BE2C (cell line): ENCODE measurements around the gene NAE1.

Source experiments
- DNase-seq: peaks from one replicate; pipeline ENCODE4 v3.0.0-alpha.2; 2020
- H3K27me3 ChIP-seq: fragments of 250-450 bp; sonication (Bioruptor Pico); 2 replicates; pipeline ENCODE4 v1.5.1; 2020; ENCODE audit warnings: mild to moderate bottlenecking
- H3K36me3 ChIP-seq: fragments of 250-450 bp; sonication (Bioruptor Pico); 2 replicates; pipeline ENCODE4 v1.5.1; 2020; ENCODE audit warnings: mild to moderate bottlenecking
- H3K4me1 ChIP-seq: fragments of 250-450 bp; sonication (Bioruptor Pico); 2 replicates; pipeline ENCODE4 v1.5.1; 2020
- H3K4me3 ChIP-seq: 2 replicates; pipeline ENCODE4 v1.5.1; 2011; ENCODE audit warnings: low read depth, low read length
- H3K9me3 ChIP-seq: fragments of 250-450 bp; sonication (Bioruptor Pico); 2 replicates; pipeline ENCODE4 v1.5.1; 2020
- CTCF ChIP-seq: IDR thresholded peaks from 2 replicates; pipeline ENCODE4 v1.5.1; 2012; ENCODE audit warnings: mild to moderate bottlenecking, low read depth, low read length

The NAE1 gene

GRCh38 chr16:66790130-66790733 is 40.5 kb downstream of the NAE1 start:
- no peaks in the 10 kb centered on the region for H3K4me1 ChIP-seq
- H3K36me3 ChIP-seq, result no peaks in the 10 kb centered on the region
- no peak for TF ChIP-seq CTCF
- no peak overlapping the region for H3K4me3 ChIP-seq
- H3K9me3 ChIP-seq, result no peaks in the 10 kb centered on the region
- no peaks in the 10 kb centered on the region for H3K27me3 ChIP-seq
- DNase-seq, result no peak

GRCh38 chr16:66787427-66787826 is 43.3 kb downstream of the NAE1 start:
- H3K4me3 ChIP-seq, result no peak overlapping the region

GRCh38 chr16:66786551-66786950 is 44.2 kb downstream of the NAE1 start:
- no peak for TF ChIP-seq CTCF
- Histone ChIP-seq H3K4me1 (no peaks in the 10 kb centered on the region), H3K27me3 (no peaks in the 10 kb centered on the region), H3K9me3 (no peaks in the 10 kb centered on the region), H3K36me3 (no peaks in the 10 kb centered on the region), H3K4me3 (no peak overlapping the region)
- DNase-seq, result no peak

More at GRCh38 chr16:66787427-66787826, 43.3 kb downstream of the NAE1 start:
- H3K9me3 ChIP-seq, result no peaks in the 10 kb centered on the region
- no peak for TF ChIP-seq CTCF
- H3K27me3 ChIP-seq, result no peaks in the 10 kb centered on the region
- H3K36me3 ChIP-seq, result no peaks in the 10 kb centered on the region
- no peak for DNase-seq
- no peaks in the 10 kb centered on the region for H3K4me1 ChIP-seq

- Histone ChIP-seq H3K4me3 (no peak overlapping the region), H3K9me3 (no peaks in the 10 kb centered on the region), H3K27me3 (no peaks in the 10 kb centered on the region), H3K4me1 (no peaks in the 10 kb centered on the region), H3K36me3 (no peaks in the 10 kb centered on the region)
- no peak for DNase-seq
- TF ChIP-seq CTCF, result no peak
Observed at GRCh38 chr16:66776457-66776856, 54.3 kb downstream of the NAE1 start.

- no peak for TF ChIP-seq CTCF
- Histone ChIP-seq H3K36me3 (no peaks in the 10 kb centered on the region), H3K4me1 (no peaks in the 10 kb centered on the region), H3K4me3 (no peak overlapping the region), H3K27me3 (no peaks in the 10 kb centered on the region), H3K9me3 (no peaks in the 10 kb centered on the region)
- DNase-seq, result no peak
Observed at GRCh38 chr16:66774981-66775380, 55.8 kb downstream of the NAE1 start.

GRCh38 chr16:66758086-66758485 is 72.7 kb downstream of the NAE1 start:
- Histone ChIP-seq H3K9me3 (no peaks in the 10 kb centered on the region), H3K27me3 (peaks cover 3% of the 10 kb centered on the region; the same call in 1 of the 2 replicates), H3K4me3 (no peak overlapping the region), H3K36me3 (no peaks in the 10 kb centered on the region), H3K4me1 (no peaks in the 10 kb centered on the region)
- no peak for DNase-seq
- TF ChIP-seq CTCF, result no peak
